Endothelial cell of umbilical vein (primary cell): ENCODE measurements around the gene CACNA2D3. TPM values are rescaled to one million over a fixed set of nuclear protein-coding genes. Genes with fewer than 3 reads are reported as not detected.

ENCODE experiments used
- BruUV-seq: library from RNA; stranded (reverse); fragments of 400-500 nt; replicated peaks from 2 replicates; lab custom pipeline; 2021; lab: Mats Ljungman, UMichigan
- CTCF ChIA-PET: fragments of 300-600, 350-600 bp; sonication (Branson Sonifier 250); formaldehyde crosslinking; loops from one replicate; lab custom pipeline; 2021; ENCODE audit warnings: antibody characterized with exemption, inconsistent platforms; lab: Charles Lee
- POLR2A ChIA-PET: fragments of 300-600, 350-600 bp; sonication (Branson Sonifier 250); formaldehyde crosslinking; loops from one replicate; lab custom pipeline; 2021; ENCODE audit warnings: antibody characterized with exemption, inconsistent platforms; lab: Charles Lee
- DNase-seq: peaks from one replicate; pipeline ENCODE4 v3.0.0-alpha.2; 2011; ENCODE audit warnings: low read depth, low spot score
- FAIRE-seq: peaks from 2 replicates; lab custom pipeline; 2011; peaks lifted over from hg19 to GRCh38; lab: Jason Lieb, UNC
- H2AFZ ChIP-seq: 2 replicates; pipeline ENCODE4 v1.6.0; 2012; ENCODE audit warnings: low read depth, low read length, control low read depth, inconsistent platforms
- H3K27ac ChIP-seq: 2 replicates; pipeline ENCODE4 v1.5.1; 2011; ENCODE audit warnings: low read depth, mild to moderate bottlenecking, control low read depth, low read length, moderate library complexity; ENCODE audit not compliant: insufficient read depth
- H3K27me3 ChIP-seq, 2 experiments: 2 replicates each; pipeline versions ENCODE4 v1.6.0 to v1.6.1; 2011; ENCODE audit warnings: low read length in 2 of 2, mixed read lengths in 1 of 2; ENCODE audit not compliant: control insufficient read depth in 2 of 2, insufficient read depth in 2 of 2
- H3K36me3 ChIP-seq, 2 experiments: 2 replicates in 1 of 2; 3 replicates in 1 of 2; pipeline ENCODE4 v1.5.1; 2011; ENCODE audit warnings: low read length in 2 of 2, mild to moderate bottlenecking in 1 of 2, moderate library complexity in 1 of 2; ENCODE audit not compliant: control insufficient read depth in 2 of 2, insufficient read depth in 2 of 2; ENCODE audit errors: extremely low read depth in 1 of 2
- H3K4me1 ChIP-seq: 3 replicates; pipeline ENCODE4 v1.5.1; 2011; ENCODE audit warnings: mild to moderate bottlenecking, low read length; ENCODE audit not compliant: control insufficient read depth, insufficient read depth; ENCODE audit errors: extremely low read depth
- H3K4me2 ChIP-seq: 2 replicates; pipeline ENCODE4 v1.6.1; 2011; ENCODE audit warnings: low read length, control low read depth, mixed read lengths; ENCODE audit not compliant: insufficient read depth
- H3K4me3 ChIP-seq, 3 experiments: fragments of 200-600 bp in 1 of 3; sonication (generic), shearing (Covaris generic) in 1 of 3; replicated peaks in 1 of 3; 2 replicates each; pipeline ENCODE4 v1.5.1; 2011 to 2016; ENCODE audit warnings: control low read depth in 3 of 3, low read length in 3 of 3, mild to moderate bottlenecking in 2 of 3, inconsistent platforms in 1 of 3, low read depth in 1 of 3, moderate library complexity in 1 of 3; ENCODE audit not compliant: insufficient read depth in 1 of 3
- H3K79me2 ChIP-seq: 2 replicates; pipeline ENCODE4 v1.6.0; 2012; ENCODE audit warnings: low read length, inconsistent platforms; ENCODE audit not compliant: control insufficient read depth, insufficient read depth
- H3K9ac ChIP-seq: replicated peaks from 2 replicates; pipeline ENCODE3; 2011; ENCODE audit warnings: low read length, control low read depth; ENCODE audit not compliant: insufficient read depth; ENCODE audit errors: extremely low read depth
- H3K9me1 ChIP-seq: replicated peaks from 3 replicates; pipeline ENCODE4 v1.6.0; 2011; ENCODE audit warnings: mild to moderate bottlenecking, low read length; ENCODE audit not compliant: control insufficient read depth, insufficient read depth; ENCODE audit errors: extremely low read depth
- H3K9me3 ChIP-seq: replicated peaks from 2 replicates; pipeline ENCODE4 v1.5.1; 2012; ENCODE audit warnings: low read length, inconsistent platforms; ENCODE audit not compliant: control insufficient read depth, insufficient read depth
- H4K20me1 ChIP-seq: replicated peaks from 2 replicates; pipeline ENCODE3; 2011; ENCODE audit warnings: mild to moderate bottlenecking, low read length; ENCODE audit not compliant: control insufficient read depth, insufficient read depth; ENCODE audit errors: extremely low read depth
- EZH2 ChIP-seq: IDR thresholded peaks from 2 replicates; pipeline ENCODE4 v1.6.1; 2012; ENCODE audit warnings: borderline replicate concordance, low read depth, mild to moderate bottlenecking, moderate library complexity, low read length, inconsistent platforms; ENCODE audit not compliant: severe bottlenecking
- FOS ChIP-seq: IDR thresholded peaks from 2 replicates; pipeline ENCODE4 v1.6.1; 2011; ENCODE audit warnings: mild to moderate bottlenecking, low read length, moderate library complexity, borderline replicate concordance; ENCODE audit not compliant: insufficient read depth
- GATA2 ChIP-seq: IDR thresholded peaks from 2 replicates; pipeline ENCODE4 v1.7.0; 2011; ENCODE audit warnings: low read depth, mild to moderate bottlenecking, moderate library complexity, mixed read lengths, low read length; ENCODE audit not compliant: insufficient read length, insufficient read depth
- JUN ChIP-seq: IDR thresholded peaks from 2 replicates; pipeline ENCODE4 v1.6.1; 2011; ENCODE audit warnings: borderline replicate concordance, low read depth; ENCODE audit not compliant: insufficient read length, insufficient read depth
- MYC ChIP-seq: IDR thresholded peaks from one replicate; pipeline ENCODE4 v1.6.1; 2011; ENCODE audit warnings: mild to moderate bottlenecking, low read depth, low read length
- POLR2A ChIP-seq: IDR thresholded peaks from 2 replicates; pipeline ENCODE4 v1.6.1; 2012; ENCODE audit warnings: low read depth, mild to moderate bottlenecking, control low read depth, low read length
- POLR2AphosphoS5 ChIP-seq: IDR thresholded peaks from 2 replicates; pipeline ENCODE4 v1.6.1; 2012; ENCODE audit warnings: low read depth, mild to moderate bottlenecking, control low read depth, low read length, moderate library complexity; ENCODE audit not compliant: insufficient read depth
- dilution Hi-C: fragments of 300-500 bp; cut with MboI; formaldehyde crosslinking; loops from one replicate; pipeline ENCODE4 v1.15.0; 2019; ENCODE audit warnings: low sequenced_read_pairs; ENCODE audit not compliant: extremely low pct_ligation_motif_present
- intact Hi-C: fragments of 100-400 bp; cut with micrococcal nuclease; formaldehyde crosslinking; loops from one replicate; pipeline ENCODE4 v1.10.0; 2022
- polyA plus RNA-seq, 4 experiments: library from polyadenylated mRNA; depleted of rRNA in 3 of 4; stranded (reverse) in 3 of 4; unstranded in 1 of 4; fragments of >200 nt; gene quantifications; 2 replicates each; pipeline versions ENCODE4 v1.2.1 to v1.2.3, GENCODE V29; 2011 to 2012; ENCODE audit warnings: missing spikeins in 1 of 4
- total RNA-seq: library from RNA; stranded (reverse); gene quantifications from 2 replicates; pipeline ENCODE4 v1.2.3, GENCODE V29; 2021
- TF ChIP-seq, protein P1 (sequence below), 2 donors: IDR thresholded peaks; 1 replicate in 1 of 2; 2 replicates in 1 of 2; pipeline ENCODE4 v1.5.1; 2011; ENCODE audit warnings: low read length in 2 of 2, mild to moderate bottlenecking in 2 of 2, moderate library complexity in 2 of 2, control low read depth in 1 of 2, inconsistent platforms in 1 of 2, low read depth in 1 of 2; ENCODE audit not compliant: insufficient read depth in 1 of 2; ENCODE audit errors: extremely low read depth in 1 of 2
- TF ChIP-seq, protein P2 (sequence below): IDR thresholded peaks from 2 replicates; pipeline ENCODE4 v1.6.1; 2011; ENCODE audit not compliant: insufficient read depth, insufficient read length

Gene CACNA2D3
- total and polyA plus RNA-seq, 2 donors (not counting 3 experiments of a cell fraction or from before 2014, with no cell fraction given), result not detected

DNA sequence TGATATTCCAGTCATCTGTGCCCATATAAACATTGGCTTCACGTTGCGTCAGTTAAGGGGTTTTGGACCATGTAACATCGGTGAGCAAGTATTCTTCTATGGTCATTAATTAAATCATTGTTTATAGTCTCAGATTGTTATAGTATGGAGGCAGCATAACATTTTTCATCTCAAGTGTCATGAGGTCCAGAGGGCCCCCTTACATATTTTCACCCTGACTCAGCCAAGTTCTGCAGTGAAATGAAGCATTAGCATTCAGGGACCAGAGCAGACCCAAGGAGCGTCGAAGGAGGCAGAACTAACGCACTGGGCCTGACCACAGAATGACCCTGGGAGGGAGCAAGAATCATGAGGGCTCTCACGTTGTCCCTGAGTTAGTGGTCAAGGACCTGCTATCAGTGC is 634.0 kb downstream of the CACNA2D3 start:
- dilution Hi-C loops (no loop called here), intact Hi-C loops (no loop called here)
- no peaks in the 10 kb centered on the region for H3K4me1 ChIP-seq
- no peaks in the 10 kb centered on the region for H3K27me3 ChIP-seq
- H3K4me3 ChIP-seq, result no peak overlapping the region
- POLR2A ChIA-PET, result no interaction called here
- H3K9ac ChIP-seq, result no peak overlapping the region
- H3K9me1 ChIP-seq, result no peaks in the 10 kb centered on the region
- TF ChIP-seq POLR2A, result no peak
- TF ChIP-seq, protein P1, sequence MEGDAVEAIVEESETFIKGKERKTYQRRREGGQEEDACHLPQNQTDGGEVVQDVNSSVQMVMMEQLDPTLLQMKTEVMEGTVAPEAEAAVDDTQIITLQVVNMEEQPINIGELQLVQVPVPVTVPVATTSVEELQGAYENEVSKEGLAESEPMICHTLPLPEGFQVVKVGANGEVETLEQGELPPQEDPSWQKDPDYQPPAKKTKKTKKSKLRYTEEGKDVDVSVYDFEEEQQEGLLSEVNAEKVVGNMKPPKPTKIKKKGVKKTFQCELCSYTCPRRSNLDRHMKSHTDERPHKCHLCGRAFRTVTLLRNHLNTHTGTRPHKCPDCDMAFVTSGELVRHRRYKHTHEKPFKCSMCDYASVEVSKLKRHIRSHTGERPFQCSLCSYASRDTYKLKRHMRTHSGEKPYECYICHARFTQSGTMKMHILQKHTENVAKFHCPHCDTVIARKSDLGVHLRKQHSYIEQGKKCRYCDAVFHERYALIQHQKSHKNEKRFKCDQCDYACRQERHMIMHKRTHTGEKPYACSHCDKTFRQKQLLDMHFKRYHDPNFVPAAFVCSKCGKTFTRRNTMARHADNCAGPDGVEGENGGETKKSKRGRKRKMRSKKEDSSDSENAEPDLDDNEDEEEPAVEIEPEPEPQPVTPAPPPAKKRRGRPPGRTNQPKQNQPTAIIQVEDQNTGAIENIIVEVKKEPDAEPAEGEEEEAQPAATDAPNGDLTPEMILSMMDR (IDR thresholded peaks at IDR 0.05; ENCODE audit: extremely low read depth in 1 of 2, insufficient read depth in 1 of 2, low read depth in 1 of 2, low read length in 2 of 2), result no peak
- no peak for TF ChIP-seq JUN
- no peak for TF ChIP-seq MYC
- TF ChIP-seq EZH2, result no peak
- TF ChIP-seq, protein P2, sequence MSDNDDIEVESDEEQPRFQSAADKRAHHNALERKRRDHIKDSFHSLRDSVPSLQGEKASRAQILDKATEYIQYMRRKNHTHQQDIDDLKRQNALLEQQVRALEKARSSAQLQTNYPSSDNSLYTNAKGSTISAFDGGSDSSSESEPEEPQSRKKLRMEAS, result no peak
- no peak for TF ChIP-seq POLR2AphosphoS5
- no peak for TF ChIP-seq GATA2
- TF ChIP-seq FOS, result no peak
- DNase-seq (no peak), FAIRE-seq (no peak)
- H4K20me1 ChIP-seq, result no peaks in the 10 kb centered on the region
- H3K79me2 ChIP-seq, result no peaks in the 10 kb centered on the region
- H3K27ac ChIP-seq, result no peak overlapping the region
- no TSS peak for BruUV-seq
- H3K36me3 ChIP-seq, result no peaks in the 10 kb centered on the region
- CTCF ChIA-PET, result no interaction called here
- no peak overlapping the region for H2AFZ ChIP-seq
- H3K4me2 ChIP-seq, result no peak overlapping the region
- H3K9me3 ChIP-seq, result peaks cover 8% of the 10 kb centered on the region
